ENCODE data around the gene SCRN3.
A peak's percentile ranks its signal among the peaks of the same experiment; 100 is the strongest.
"Not testable (repeated sequence)": the region's sequence is repeated elsewhere in the genome, so short reads cannot be mapped to it uniquely, and the experiment has no call there.

Gene SCRN3

GRCh38 chr2:174383796-174384195, 11.7 kb upstream of the SCRN3 start:
- H3K9me3 Mint-ChIP-seq = no peaks in the 10 kb centered on the region
- no peaks in the 10 kb centered on the region for H3K27me3 Mint-ChIP-seq (ENCODE audit: low read depth)
- H3K36me3 Mint-ChIP-seq (ENCODE audit: low read depth) = peaks cover 54% of the 10 kb centered on the region
- H3K27ac Mint-ChIP-seq = no peak overlapping the region
- no peak for TF ChIP-seq CTCF (IDR thresholded peaks at IDR 0.05; ENCODE audit: unreplicated experiment in 3 of 3)
- no peaks in the 10 kb centered on the region for H3K4me1 Mint-ChIP-seq
- no peak overlapping the region for H3K4me3 Mint-ChIP-seq

- H3K4me3 Mint-ChIP-seq = no peak overlapping the region
- peaks cover 53% of the 10 kb centered on the region for H3K36me3 Mint-ChIP-seq (ENCODE audit: low read depth)
- H3K9me3 Mint-ChIP-seq = no peaks in the 10 kb centered on the region
- TF ChIP-seq CTCF (IDR thresholded peaks at IDR 0.05; ENCODE audit: unreplicated experiment in 3 of 3) = no peak
- H3K27ac Mint-ChIP-seq = no peak overlapping the region
- H3K4me1 Mint-ChIP-seq = no peaks in the 10 kb centered on the region
- H3K27me3 Mint-ChIP-seq (ENCODE audit: low read depth) = no peaks in the 10 kb centered on the region
These were observed 10.3 kb upstream of the SCRN3 start for GRCh38 chr2:174385201-174385600.

GRCh38 chr2:174388706-174389105, 6.8 kb upstream of the SCRN3 start:
- H3K27me3 Mint-ChIP-seq (ENCODE audit: low read depth); H3K27ac Mint-ChIP-seq; H3K4me3 Mint-ChIP-seq; H3K9me3 Mint-ChIP-seq: not testable (repeated sequence)
- Mint-ChIP-seq H3K4me1 (peaks cover 11% of the 10 kb centered on the region), H3K36me3 (ENCODE audit: low read depth) (peaks cover 58% of the 10 kb centered on the region)

- Mint-ChIP-seq H3K36me3 (ENCODE audit: low read depth) (peaks cover 52% of the 10 kb centered on the region), H3K4me3 (no peak overlapping the region), H3K27me3 (ENCODE audit: low read depth) (no peaks in the 10 kb centered on the region), H3K4me1 (peaks cover 20% of the 10 kb centered on the region), H3K27ac (no peak overlapping the region), H3K9me3 (no peaks in the 10 kb centered on the region)
- TF ChIP-seq CTCF (IDR thresholded peaks at IDR 0.05; ENCODE audit: unreplicated experiment in 3 of 3) = no peak
These were observed 6.0 kb upstream of the SCRN3 start for GRCh38 chr2:174389542-174389941.

GRCh38 chr2:174390303-174390702, 5.2 kb upstream of the SCRN3 start:
- Mint-ChIP-seq H3K36me3 (ENCODE audit: low read depth) (peaks cover 50% of the 10 kb centered on the region), H3K4me1 (peaks cover 23% of the 10 kb centered on the region), H3K4me3 (peak overlapping the region in 2 of 3 experiments; percentile 3 to 5)
- H3K9me3 Mint-ChIP-seq; H3K27ac Mint-ChIP-seq; H3K27me3 Mint-ChIP-seq (ENCODE audit: low read depth): not testable (repeated sequence)

- H3K4me3 Mint-ChIP-seq = peak overlapping the region; percentile 24 to 71 (median 66)
- peaks cover 35% of the 10 kb centered on the region for H3K4me1 Mint-ChIP-seq
- H3K27me3 Mint-ChIP-seq (ENCODE audit: low read depth) = no peaks in the 10 kb centered on the region
- TF ChIP-seq CTCF (IDR thresholded peaks at IDR 0.05; ENCODE audit: unreplicated experiment in 3 of 3) = no peak
- H3K36me3 Mint-ChIP-seq (ENCODE audit: low read depth) = peaks cover 31% of the 10 kb centered on the region
- H3K9me3 Mint-ChIP-seq = no peaks in the 10 kb centered on the region
- H3K27ac Mint-ChIP-seq = no peak overlapping the region
These were observed 2.8 kb upstream of the SCRN3 start for GRCh38 chr2:174392706-174393105.

GRCh38 chr2:174395969-174396630, 570 bp downstream of the SCRN3 start:
- H3K27ac Mint-ChIP-seq = peak overlapping the region; percentile 95 to 100 (median 98)
- no peak for TF ChIP-seq CTCF (IDR thresholded peaks at IDR 0.05; ENCODE audit: unreplicated experiment in 3 of 3)
- H3K36me3 Mint-ChIP-seq (ENCODE audit: low read depth) = peaks cover 18% of the 10 kb centered on the region
- peak overlapping the region; percentile 96 to 99 (median 96) for H3K4me3 Mint-ChIP-seq
- no peaks in the 10 kb centered on the region for H3K27me3 Mint-ChIP-seq (ENCODE audit: low read depth)
- H3K9me3 Mint-ChIP-seq = no peaks in the 10 kb centered on the region
- peaks cover 36% of the 10 kb centered on the region for H3K4me1 Mint-ChIP-seq

Measured in nephron (organoid).